Sigmoid colon (tissue), 4 donors: ENCODE results near the gene PRDM16.

Experiments
- EP300 ChIP-seq, 4 donors: sonication (generic); formaldehyde crosslinking; IDR thresholded peaks; one replicate each; pipeline ENCODE4 v1.6.1; 2017; ENCODE audit warnings: antibody characterized with exemption in 4 of 4
- POLR2A ChIP-seq, 2 donors: fragments of 450-650 bp; IDR thresholded peaks; one replicate each; pipeline ENCODE4 v1.6.1; 2016; ENCODE audit warnings: antibody characterized with exemption in 2 of 2, mild to moderate bottlenecking in 2 of 2, moderate library complexity in 2 of 2
- TF ChIP-seq, protein P1 (sequence below), 4 experiments: fragments of 450-650 bp in 3 of 4; fragments of 200-600 bp in 1 of 4; IDR thresholded peaks; one replicate each; pipeline ENCODE4 v1.5.1; 2016 to 2019; ENCODE audit warnings: antibody characterized with exemption in 4 of 4, mild to moderate bottlenecking in 3 of 4, moderate library complexity in 2 of 4

DNA sequence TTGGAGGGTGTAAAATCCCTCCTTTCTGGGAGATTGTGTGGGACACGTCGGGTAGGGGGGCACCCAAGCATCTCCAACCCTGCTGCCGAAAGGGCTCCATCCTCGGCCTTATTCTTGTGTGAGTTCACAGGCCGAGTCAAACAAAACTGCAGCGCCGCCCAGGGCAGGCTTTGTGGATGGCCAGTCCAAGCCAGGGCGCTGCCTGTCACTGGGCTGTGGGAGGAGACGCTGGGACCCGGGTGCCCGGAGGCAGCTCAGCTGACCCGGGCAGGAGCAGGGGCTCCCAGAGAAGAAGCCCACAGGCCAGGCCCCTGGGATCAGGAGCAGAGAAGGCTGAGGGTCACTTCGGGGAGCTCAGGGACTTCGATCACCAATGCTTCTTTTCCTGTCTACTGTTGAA lies 353.6 kb downstream of the PRDM16 start:
- no peak for TF ChIP-seq EP300 (IDR thresholded peaks at IDR 0.05)
- TF ChIP-seq, protein P1, sequence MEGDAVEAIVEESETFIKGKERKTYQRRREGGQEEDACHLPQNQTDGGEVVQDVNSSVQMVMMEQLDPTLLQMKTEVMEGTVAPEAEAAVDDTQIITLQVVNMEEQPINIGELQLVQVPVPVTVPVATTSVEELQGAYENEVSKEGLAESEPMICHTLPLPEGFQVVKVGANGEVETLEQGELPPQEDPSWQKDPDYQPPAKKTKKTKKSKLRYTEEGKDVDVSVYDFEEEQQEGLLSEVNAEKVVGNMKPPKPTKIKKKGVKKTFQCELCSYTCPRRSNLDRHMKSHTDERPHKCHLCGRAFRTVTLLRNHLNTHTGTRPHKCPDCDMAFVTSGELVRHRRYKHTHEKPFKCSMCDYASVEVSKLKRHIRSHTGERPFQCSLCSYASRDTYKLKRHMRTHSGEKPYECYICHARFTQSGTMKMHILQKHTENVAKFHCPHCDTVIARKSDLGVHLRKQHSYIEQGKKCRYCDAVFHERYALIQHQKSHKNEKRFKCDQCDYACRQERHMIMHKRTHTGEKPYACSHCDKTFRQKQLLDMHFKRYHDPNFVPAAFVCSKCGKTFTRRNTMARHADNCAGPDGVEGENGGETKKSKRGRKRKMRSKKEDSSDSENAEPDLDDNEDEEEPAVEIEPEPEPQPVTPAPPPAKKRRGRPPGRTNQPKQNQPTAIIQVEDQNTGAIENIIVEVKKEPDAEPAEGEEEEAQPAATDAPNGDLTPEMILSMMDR (IDR thresholded peaks at IDR 0.05) = no peak
- no peak for TF ChIP-seq POLR2A (IDR thresholded peaks at IDR 0.05)
